K562 (cell line): ENCODE data around the gene SMNDC1.

ENCODE experiments used
- BHLHE40 ChIP-seq: IDR thresholded peaks from 2 replicates; pipeline ENCODE4 v1.6.1; 2011; ENCODE audit warnings: low read length, improper control_type of control experiment
- CHD1 ChIP-seq: fragments of 200-600 bp; sonication (generic); IDR thresholded peaks from one replicate; pipeline ENCODE4 v1.6.1; 2012; ENCODE audit warnings: mild to moderate bottlenecking, moderate library complexity, low read length, inconsistent platforms
- EP300 ChIP-seq: IDR thresholded peaks from 2 replicates; pipeline ENCODE4 v1.6.1; 2012; ENCODE audit warnings: low read length, improper control_type of control experiment
- GABPA ChIP-seq: fragments of 200-800 bp; sonication (Bioruptor generic); conservative IDR thresholded peaks from 2 replicates; pipeline ENCODE4 v1.6.1; 2016; ENCODE audit warnings: low read depth, missing genetic modification characterization, missing compliant biosample characterization
- RNF2 ChIP-seq: sonication (generic); IDR thresholded peaks from 2 replicates; pipeline ENCODE4 v1.6.1; 2016
- SMC3 ChIP-seq: conservative IDR thresholded peaks from 2 replicates; pipeline ENCODE4 v1.6.1; 2011; ENCODE audit warnings: low read depth, low read length, improper control_type of control experiment; ENCODE audit not compliant: insufficient read depth
- SRF ChIP-seq, 2 experiments: fragments of 250-450, 450-650 bp in 1 of 2; sonication (Bioruptor Pico) in 1 of 2; sonication (generic) in 1 of 2; formaldehyde crosslinking; IDR thresholded peaks; 2 replicates each; pipeline versions ENCODE4 v1.5.0 to v1.5.1; 2020 to 2022; ENCODE audit warnings: mild to moderate bottlenecking in 1 of 2, missing genetic modification reagents in 1 of 2
- TBL1XR1 ChIP-seq, 2 experiments: IDR thresholded peaks; 2 replicates each; pipeline ENCODE4 v1.6.1; 2012; ENCODE audit warnings: improper control_type of control experiment in 2 of 2, low read length in 2 of 2, mild to moderate bottlenecking in 1 of 2
- ZNF512 ChIP-seq: IDR thresholded peaks from 2 replicates; pipeline ENCODE4 v1.6.1; 2016; ENCODE audit warnings: missing genetic modification characterization, missing compliant biosample characterization
- ZNF518B ChIP-seq: fragments of 250-450 bp; sonication (Bioruptor Pico); IDR thresholded peaks from 2 replicates; pipeline ENCODE4 v1.5.0; 2021; ENCODE audit warnings: mild to moderate bottlenecking, moderate library complexity
- ZNF830 ChIP-seq: fragments of 250-450 bp; sonication (Bioruptor Pico); IDR thresholded peaks from 2 replicates; pipeline ENCODE4 v1.5.0; 2021; ENCODE audit warnings: mild to moderate bottlenecking

GRCh38 chr10:110277591-110277990, 27.1 kb downstream of the SMNDC1 start:
- TF ChIP-seq CHD1 (no peak), BHLHE40 (no peak), ZNF518B (no peak), ZNF830 (CRISPR knock-in tag) (no peak), EP300 (no peak), RNF2 (no peak), ZNF512 (tag) (no peak), GABPA (tag) (no peak), SMC3 (no peak), TBL1XR1 (IDR thresholded peaks at IDR 0.05; ENCODE audit: low read length in 2 of 2) (no peak), SRF (CRISPR knock-in tag; IDR thresholded peaks at IDR 0.05) (no peak)
